SK-N-SH (cell line): ENCODE measurements around the gene PIGC. TPM values are rescaled to one million over a fixed set of nuclear protein-coding genes. Genes with fewer than 3 reads are reported as not detected.
A peak's percentile ranks its signal among the peaks of the same experiment; 100 is the strongest.

Source experiments
- CTCF ChIA-PET: fragments of 300-600, 350-600 bp; formaldehyde crosslinking; extraction: SDS; loops from one replicate; lab custom pipeline; 2021; lab: Yijun Ruan, JAX
- POLR2A ChIA-PET: fragments of 350-600 bp; sonication (Branson Sonifier 250); formaldehyde crosslinking; extraction: SDS; loops from one replicate; lab custom pipeline; 2020; ENCODE audit warnings: antibody characterized with exemption, inconsistent platforms; lab: Yijun Ruan, JAX
- DNase-seq: peaks from one replicate; pipeline ENCODE4 v3.0.0; 2012
- H2AFZ ChIP-seq: fragments of 200-600 bp; sonication (generic); 2 replicates; pipeline ENCODE4 v1.8.1; 2016; ENCODE audit warnings: antibody characterized with exemption, mild to moderate bottlenecking, low read depth
- H3F3A ChIP-seq: fragments of 200-600 bp; sonication (generic); replicated peaks from 2 replicates; pipeline ENCODE3; 2016; ENCODE audit warnings: antibody characterized with exemption, mild to moderate bottlenecking; ENCODE audit not compliant: insufficient read depth
- H3K27ac ChIP-seq, 2 experiments: fragments of 200-500 bp in 1 of 2; fragments of 200-600 bp in 1 of 2; sonication (Bioruptor generic) in 1 of 2; sonication (generic), shearing (Covaris generic) in 1 of 2; 2 replicates each; pipeline versions ENCODE4 v1.5.1 to v1.6.1; 2014 to 2016; ENCODE audit warnings: low read depth in 2 of 2, inconsistent platforms in 1 of 2, low read length in 1 of 2, mild to moderate bottlenecking in 1 of 2, mixed read lengths in 1 of 2
- H3K27me3 ChIP-seq: fragments of 200-600 bp; sonication (generic), shearing (Covaris generic); 2 replicates; pipeline ENCODE4 v1.6.1; 2016; ENCODE audit warnings: mixed run types; ENCODE audit not compliant: insufficient read depth
- H3K36me3 ChIP-seq, 2 experiments: fragments of 200-500 bp in 1 of 2; fragments of 200-600 bp in 1 of 2; sonication (Bioruptor generic) in 1 of 2; sonication (generic) in 1 of 2; replicated peaks in 1 of 2; 2 replicates each; pipeline versions ENCODE3 to v1.5.1; 2014 to 2016; ENCODE audit warnings: low read length in 1 of 2, mild to moderate bottlenecking in 1 of 2; ENCODE audit not compliant: insufficient read depth in 2 of 2, control insufficient read depth in 1 of 2
- H3K4me1 ChIP-seq, 2 experiments: fragments of 200-500 bp in 1 of 2; fragments of 200-600 bp in 1 of 2; sonication (Bioruptor generic) in 1 of 2; sonication (generic), shearing (Covaris generic) in 1 of 2; 2 replicates each; pipeline versions ENCODE4 v1.5.1 to v1.6.1; 2014 to 2016; ENCODE audit warnings: low read depth in 1 of 2, low read length in 1 of 2, mixed run types in 1 of 2; ENCODE audit not compliant: insufficient read depth in 2 of 2, control insufficient read depth in 1 of 2
- H3K4me2 ChIP-seq: fragments of 200-600 bp; sonication (generic), shearing (Covaris generic); 2 replicates; pipeline ENCODE4 v1.6.1; 2017; ENCODE audit warnings: mixed run types
- H3K4me3 ChIP-seq, 2 experiments: fragments of 200-500 bp in 1 of 2; fragments of 200-600 bp in 1 of 2; sonication (Bioruptor generic) in 1 of 2; sonication (generic), shearing (Covaris generic) in 1 of 2; 2 replicates each; pipeline versions ENCODE4 v1.5.1 to v1.8.1; 2014 to 2016; ENCODE audit warnings: low read depth in 2 of 2, inconsistent platforms in 1 of 2, low read length in 1 of 2, mild to moderate bottlenecking in 1 of 2, mixed read lengths in 1 of 2, moderate library complexity in 1 of 2
- H3K79me2 ChIP-seq: fragments of 200-600 bp; sonication (generic); 2 replicates; pipeline ENCODE4 v1.8.1; 2017; ENCODE audit warnings: mild to moderate bottlenecking; ENCODE audit not compliant: insufficient read depth
- H3K9ac ChIP-seq: fragments of 200-600 bp; sonication (generic); 2 replicates; pipeline ENCODE4 v1.6.1; 2017; ENCODE audit warnings: mixed run types
- H3K9me2 ChIP-seq: fragments of 200-600 bp; sonication (generic); 2 replicates; pipeline ENCODE4 v1.6.1; 2017; ENCODE audit warnings: mixed run types
- H3K9me3 ChIP-seq: fragments of 200-600 bp; sonication (generic); 2 replicates; pipeline ENCODE4 v1.6.1; 2017; ENCODE audit warnings: mixed run types, mild to moderate bottlenecking, moderate library complexity
- H4K20me1 ChIP-seq: fragments of 200-600 bp; sonication (generic); 2 replicates; pipeline ENCODE4 v1.6.1; 2017; ENCODE audit warnings: mild to moderate bottlenecking, mixed run types; ENCODE audit not compliant: insufficient read depth
- ELF1 ChIP-seq: IDR thresholded peaks from 2 replicates; pipeline ENCODE4 v1.4.0; 2012
- EZH2phosphoT487 ChIP-seq: fragments of 200-600 bp; sonication (generic); IDR thresholded peaks from 2 replicates; pipeline ENCODE4 v1.6.1; 2017; ENCODE audit warnings: low read depth, mixed run types, mild to moderate bottlenecking, antibody characterized with exemption, moderate library complexity, borderline replicate concordance
- FOXM1 ChIP-seq: IDR thresholded peaks from 2 replicates; pipeline ENCODE4 v1.4.0; 2012; ENCODE audit warnings: low read depth, mild to moderate bottlenecking
- GABPA ChIP-seq: IDR thresholded peaks from 2 replicates; pipeline ENCODE4 v1.4.0; 2012; ENCODE audit warnings: low read depth, mild to moderate bottlenecking
- GATA2 ChIP-seq: sonication (generic); formaldehyde crosslinking; IDR thresholded peaks from 2 replicates; pipeline ENCODE4 v1.5.0; 2020; ENCODE audit warnings: mild to moderate bottlenecking, missing genetic modification reagents
- JUND ChIP-seq: IDR thresholded peaks from 2 replicates; pipeline ENCODE4 v1.4.0; 2012
- MEF2A ChIP-seq: IDR thresholded peaks from 2 replicates; pipeline ENCODE4 v1.4.0; 2012; ENCODE audit warnings: low read depth, borderline replicate concordance
- MXI1 ChIP-seq: IDR thresholded peaks from 2 replicates; pipeline ENCODE4 v1.6.1; 2012; ENCODE audit warnings: mild to moderate bottlenecking, low read depth, low read length, improper control_type of control experiment
- NFIC ChIP-seq: IDR thresholded peaks from 2 replicates; pipeline ENCODE4 v1.4.0; 2012; ENCODE audit warnings: borderline replicate concordance
- POLR2AphosphoS5 ChIP-seq: IDR thresholded peaks from 2 replicates; pipeline ENCODE4 v1.6.1; 2012; ENCODE audit warnings: low read depth, low read length
- RAD21 ChIP-seq: IDR thresholded peaks from 2 replicates; pipeline ENCODE4 v1.6.1; 2012; ENCODE audit warnings: mild to moderate bottlenecking, low read length
- RCOR1 ChIP-seq: fragments of 150-350 bp; IDR thresholded peaks from 2 replicates; pipeline ENCODE4 v1.6.1; 2017; ENCODE audit warnings: antibody characterized with exemption, low read length
- REST ChIP-seq: IDR thresholded peaks from 2 replicates; pipeline ENCODE4 v1.6.1; 2012; ENCODE audit warnings: mild to moderate bottlenecking, low read depth, low read length, moderate library complexity
- RFX5 ChIP-seq: IDR thresholded peaks from 2 replicates; pipeline ENCODE4 v1.6.1; 2012; ENCODE audit warnings: mild to moderate bottlenecking, improper control_type of control experiment, low read length
- SIN3A ChIP-seq: IDR thresholded peaks from 2 replicates; pipeline ENCODE4 v1.6.1; 2012; ENCODE audit warnings: low read depth, mild to moderate bottlenecking, low read length, moderate library complexity, borderline replicate concordance
- TAF1 ChIP-seq: IDR thresholded peaks from 2 replicates; pipeline ENCODE4 v1.6.1; 2012; ENCODE audit warnings: low read depth, mild to moderate bottlenecking, low read length, moderate library complexity, borderline replicate concordance
- TCF12 ChIP-seq: IDR thresholded peaks from 2 replicates; pipeline ENCODE4 v1.4.0; 2012
- TEAD4 ChIP-seq: IDR thresholded peaks from 2 replicates; pipeline ENCODE4 v1.4.0; 2012; ENCODE audit warnings: mild to moderate bottlenecking, borderline replicate concordance; ENCODE audit not compliant: insufficient read depth
- ZBTB33 ChIP-seq: IDR thresholded peaks from 2 replicates; pipeline ENCODE4 v1.4.0; 2012; ENCODE audit warnings: low read depth, borderline replicate concordance
- WGBS: methylation state at CpG from one replicate; pipeline ENCODE4 v1.1.6; 2017; ENCODE audit warnings: low lambda C conversion rate; 5-methylcytosine and 5-hydroxymethylcytosine counted together
- polyA plus RNA-seq, 3 experiments: library from polyadenylated mRNA; depleted of rRNA; stranded (reverse); fragments of >200 nt; gene quantifications; 2 replicates each; pipeline ENCODE4 v1.2.3, GENCODE V29; 2012
- TF ChIP-seq, protein P1 (sequence below): IDR thresholded peaks from 2 replicates; pipeline ENCODE4; 2012
- TF ChIP-seq, protein P2 (sequence below): fragments of 150-350 bp; IDR thresholded peaks from 2 replicates; pipeline ENCODE4 v1.6.1; 2016; ENCODE audit warnings: mild to moderate bottlenecking, low read depth, low read length

The PIGC gene
- polyA plus RNA-seq, 1 of the 3 experiments (the other 2 are of a cell fraction) = 20.6 TPM

GRCh38 chr1:172466795-172467407 lies 23.0 kb upstream of the PIGC start:
- no peaks in the 10 kb centered on the region for H4K20me1 ChIP-seq
- no peak overlapping the region for H2AFZ ChIP-seq
- H3F3A ChIP-seq = no peaks in the 10 kb centered on the region
- CTCF ChIA-PET = interaction anchor here (1.1 to 1.6 kb wide), 2 partner anchors 10 to 22 kb away, joined by 3 read pairs; no protein-coding TSS in a partner anchor
- POLR2A ChIA-PET = no interaction called here
- no peaks in the 10 kb centered on the region; a peak in 1 of 4 replicates for H3K4me1 ChIP-seq
- H3K36me3 ChIP-seq = no peaks in the 10 kb centered on the region
- TF ChIP-seq NFIC (no peak), GABPA (no peak), FOXM1 (no peak), RFX5 (no peak), TCF12 (0 out of 2 replicates have a peak, but pooled peaks have one; percentile 20), MEF2A (no peak), RAD21 (no peak), EZH2phosphoT487 (no peak)
- TF ChIP-seq, protein P1, sequence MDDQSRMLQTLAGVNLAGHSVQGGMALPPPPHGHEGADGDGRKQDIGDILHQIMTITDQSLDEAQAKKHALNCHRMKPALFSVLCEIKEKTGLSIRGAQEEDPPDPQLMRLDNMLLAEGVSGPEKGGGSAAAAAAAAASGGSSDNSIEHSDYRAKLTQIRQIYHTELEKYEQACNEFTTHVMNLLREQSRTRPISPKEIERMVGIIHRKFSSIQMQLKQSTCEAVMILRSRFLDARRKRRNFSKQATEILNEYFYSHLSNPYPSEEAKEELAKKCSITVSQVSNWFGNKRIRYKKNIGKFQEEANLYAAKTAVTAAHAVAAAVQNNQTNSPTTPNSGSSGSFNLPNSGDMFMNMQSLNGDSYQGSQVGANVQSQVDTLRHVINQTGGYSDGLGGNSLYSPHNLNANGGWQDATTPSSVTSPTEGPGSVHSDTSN = no peak
- WGBS = 68% methylated on average over 3 of the region's 3 CpGs
- DNase-seq = no peak
- no peaks in the 10 kb centered on the region for H3K9me3 ChIP-seq
- no peaks in the 10 kb centered on the region for H3K27me3 ChIP-seq
- H3K79me2 ChIP-seq = no peaks in the 10 kb centered on the region
- no peaks in the 10 kb centered on the region for H3K9me2 ChIP-seq
- H3K4me2 ChIP-seq = no peak overlapping the region
- H3K4me3 ChIP-seq = no peak overlapping the region
- no peak overlapping the region for H3K27ac ChIP-seq
- no peak overlapping the region for H3K9ac ChIP-seq

- CTCF ChIA-PET = interaction anchor here (1.0 to 1.1 kb wide), 2 partner anchors 9 to 16 kb away, joined by 3 read pairs; no protein-coding TSS in a partner anchor
- H3K4me1 ChIP-seq = no peaks in the 10 kb centered on the region; a peak in 1 of 4 replicates
- no peaks in the 10 kb centered on the region for H3K9me3 ChIP-seq
- no peaks in the 10 kb centered on the region for H3K9me2 ChIP-seq
- no peaks in the 10 kb centered on the region for H3K36me3 ChIP-seq
- no peak overlapping the region for H3K9ac ChIP-seq
- no peak overlapping the region for H3K4me3 ChIP-seq
- DNase-seq = no peak
- H3F3A ChIP-seq = no peaks in the 10 kb centered on the region
- H3K79me2 ChIP-seq = no peaks in the 10 kb centered on the region
- no peak overlapping the region for H2AFZ ChIP-seq
- WGBS = 85% methylated on average over 1 of the region's 1 CpG
- H4K20me1 ChIP-seq = no peaks in the 10 kb centered on the region
- H3K27me3 ChIP-seq = no peaks in the 10 kb centered on the region
- no peak overlapping the region for H3K27ac ChIP-seq
- POLR2A ChIA-PET = no interaction called here
- H3K4me2 ChIP-seq = no peak overlapping the region
- TF ChIP-seq TEAD4 (no peak), MXI1 (no peak), ZBTB33 (no peak), FOXM1 (no peak), RCOR1 (no peak), GATA2 (CRISPR knock-in tag) (no peak), SIN3A (no peak), POLR2AphosphoS5 (no peak), RFX5 (no peak), REST (no peak), RAD21 (no peak), JUND (no peak), ELF1 (no peak), TAF1 (no peak)
- TF ChIP-seq, protein P2, sequence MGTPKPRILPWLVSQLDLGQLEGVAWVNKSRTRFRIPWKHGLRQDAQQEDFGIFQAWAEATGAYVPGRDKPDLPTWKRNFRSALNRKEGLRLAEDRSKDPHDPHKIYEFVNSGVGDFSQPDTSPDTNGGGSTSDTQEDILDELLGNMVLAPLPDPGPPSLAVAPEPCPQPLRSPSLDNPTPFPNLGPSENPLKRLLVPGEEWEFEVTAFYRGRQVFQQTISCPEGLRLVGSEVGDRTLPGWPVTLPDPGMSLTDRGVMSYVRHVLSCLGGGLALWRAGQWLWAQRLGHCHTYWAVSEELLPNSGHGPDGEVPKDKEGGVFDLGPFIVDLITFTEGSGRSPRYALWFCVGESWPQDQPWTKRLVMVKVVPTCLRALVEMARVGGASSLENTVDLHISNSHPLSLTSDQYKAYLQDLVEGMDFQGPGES = no peak
Observed at GRCh38 chr1:172465617-172466016, 21.7 kb upstream of the PIGC start.
